ENCODE measurements around the gene PARVA.

PARVA gene

DNA sequence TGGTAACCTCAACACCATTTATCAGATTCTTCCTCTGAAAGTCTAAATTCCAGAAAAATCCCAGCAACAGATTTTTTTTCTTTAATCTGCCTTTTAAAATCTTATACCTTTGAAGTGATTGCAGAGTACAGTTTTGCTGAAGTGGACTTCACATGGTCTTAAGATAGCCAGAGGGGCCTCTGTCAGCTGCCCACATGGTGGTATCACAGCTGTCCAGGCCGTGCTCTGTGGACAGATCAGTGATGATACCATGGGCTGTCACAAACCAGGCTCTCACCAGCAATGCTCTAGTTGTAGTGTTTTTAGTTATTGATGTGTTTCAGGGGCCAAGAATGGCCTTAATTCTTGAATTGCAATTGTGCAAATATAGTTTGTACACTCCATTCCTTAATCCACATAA, 44.0 kb downstream of the PARVA start:
- TF ChIP-seq ESRRG (CRISPR knock-in tag; IDR thresholded peaks at IDR 0.05), result no peak
- no peak for TF ChIP-seq OSR1 (CRISPR knock-in tag; IDR thresholded peaks at IDR 0.05)
- TF ChIP-seq, protein P1, sequence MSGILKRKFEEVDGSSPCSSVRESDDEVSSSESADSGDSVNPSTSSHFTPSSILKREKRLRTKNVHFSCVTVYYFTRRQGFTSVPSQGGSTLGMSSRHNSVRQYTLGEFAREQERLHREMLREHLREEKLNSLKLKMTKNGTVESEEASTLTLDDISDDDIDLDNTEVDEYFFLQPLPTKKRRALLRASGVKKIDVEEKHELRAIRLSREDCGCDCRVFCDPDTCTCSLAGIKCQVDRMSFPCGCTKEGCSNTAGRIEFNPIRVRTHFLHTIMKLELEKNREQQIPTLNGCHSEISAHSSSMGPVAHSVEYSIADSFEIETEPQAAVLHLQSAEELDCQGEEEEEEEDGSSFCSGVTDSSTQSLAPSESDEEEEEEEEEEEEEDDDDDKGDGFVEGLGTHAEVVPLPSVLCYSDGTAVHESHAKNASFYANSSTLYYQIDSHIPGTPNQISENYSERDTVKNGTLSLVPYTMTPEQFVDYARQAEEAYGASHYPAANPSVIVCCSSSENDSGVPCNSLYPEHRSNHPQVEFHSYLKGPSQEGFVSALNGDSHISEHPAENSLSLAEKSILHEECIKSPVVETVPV (CRISPR knock-in tag; IDR thresholded peaks at IDR 0.05), result no peak
- TF ChIP-seq ZNF565 (CRISPR knock-in tag; conservative IDR thresholded peaks at IDR 0.05; ENCODE audit: low read depth), result no peak
- TF ChIP-seq ISL1 (CRISPR knock-in tag; IDR thresholded peaks at IDR 0.05), result no peak
- TF ChIP-seq ZNF8 (CRISPR knock-in tag; IDR thresholded peaks at IDR 0.05), result no peak
- TF ChIP-seq, protein P2, sequence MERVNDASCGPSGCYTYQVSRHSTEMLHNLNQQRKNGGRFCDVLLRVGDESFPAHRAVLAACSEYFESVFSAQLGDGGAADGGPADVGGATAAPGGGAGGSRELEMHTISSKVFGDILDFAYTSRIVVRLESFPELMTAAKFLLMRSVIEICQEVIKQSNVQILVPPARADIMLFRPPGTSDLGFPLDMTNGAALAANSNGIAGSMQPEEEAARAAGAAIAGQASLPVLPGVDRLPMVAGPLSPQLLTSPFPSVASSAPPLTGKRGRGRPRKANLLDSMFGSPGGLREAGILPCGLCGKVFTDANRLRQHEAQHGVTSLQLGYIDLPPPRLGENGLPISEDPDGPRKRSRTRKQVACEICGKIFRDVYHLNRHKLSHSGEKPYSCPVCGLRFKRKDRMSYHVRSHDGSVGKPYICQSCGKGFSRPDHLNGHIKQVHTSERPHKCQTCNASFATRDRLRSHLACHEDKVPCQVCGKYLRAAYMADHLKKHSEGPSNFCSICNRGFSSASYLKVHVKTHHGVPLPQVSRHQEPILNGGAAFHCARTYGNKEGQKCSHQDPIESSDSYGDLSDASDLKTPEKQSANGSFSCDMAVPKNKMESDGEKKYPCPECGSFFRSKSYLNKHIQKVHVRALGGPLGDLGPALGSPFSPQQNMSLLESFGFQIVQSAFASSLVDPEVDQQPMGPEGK (CRISPR knock-in tag; IDR thresholded peaks at IDR 0.05; ENCODE audit: borderline replicate concordance), result no peak
- no peak for TF ChIP-seq ZC3H10 (CRISPR knock-in tag; IDR thresholded peaks at IDR 0.05)
- no peak for TF ChIP-seq BACH2 (CRISPR knock-in tag; IDR thresholded peaks at IDR 0.05; ENCODE audit: borderline replicate concordance)
- TF ChIP-seq ARNTL (CRISPR knock-in tag; IDR thresholded peaks at IDR 0.05; ENCODE audit: borderline replicate concordance, low read depth), result no peak
- ATAC-seq, result no peak

DNA sequence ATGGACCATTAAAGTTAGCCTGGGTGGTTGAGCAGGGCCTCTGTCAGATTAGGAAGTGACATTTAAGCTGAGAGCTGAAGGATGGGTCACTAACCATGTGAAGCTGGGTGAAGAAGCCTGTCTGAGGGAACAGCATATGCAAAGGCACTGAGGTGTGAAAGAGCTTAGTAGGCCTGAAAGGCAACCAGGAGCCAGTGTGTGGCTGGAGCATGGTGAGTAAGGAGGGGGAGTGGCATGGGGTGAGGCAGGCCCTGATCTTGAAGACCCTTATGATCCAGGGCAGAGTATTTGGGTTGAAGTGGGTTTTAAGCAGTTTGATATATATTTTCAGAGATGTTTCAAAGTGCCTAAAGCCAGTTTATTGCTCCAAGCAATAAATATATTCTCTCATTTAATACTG, 48.8 kb downstream of the PARVA start:
- no peak for ATAC-seq

More for the DNA sequence above, 48.8 kb downstream of the PARVA start:
- TF ChIP-seq GLIS3 (CRISPR knock-in tag; IDR thresholded peaks at IDR 0.05), result no peak
- TF ChIP-seq RARB (CRISPR knock-in tag; IDR thresholded peaks at IDR 0.05), result no peak
- TF ChIP-seq BACH2 (CRISPR knock-in tag; IDR thresholded peaks at IDR 0.05; ENCODE audit: borderline replicate concordance), result no peak
- TF ChIP-seq ZFP30 (CRISPR knock-in tag; IDR thresholded peaks at IDR 0.05), result no peak
- TF ChIP-seq ISL1 (CRISPR knock-in tag; IDR thresholded peaks at IDR 0.05), result no peak
- TF ChIP-seq, protein P1 (CRISPR knock-in tag; IDR thresholded peaks at IDR 0.05), result no peak
- no peak for TF ChIP-seq ARNTL (CRISPR knock-in tag; IDR thresholded peaks at IDR 0.05; ENCODE audit: borderline replicate concordance, low read depth)
- TF ChIP-seq PPARA (CRISPR knock-in tag; IDR thresholded peaks at IDR 0.05; ENCODE audit: borderline replicate concordance), result no peak
- no peak for TF ChIP-seq TOX (CRISPR knock-in tag; IDR thresholded peaks at IDR 0.05; ENCODE audit: borderline replicate concordance)
- TF ChIP-seq, protein P3, sequence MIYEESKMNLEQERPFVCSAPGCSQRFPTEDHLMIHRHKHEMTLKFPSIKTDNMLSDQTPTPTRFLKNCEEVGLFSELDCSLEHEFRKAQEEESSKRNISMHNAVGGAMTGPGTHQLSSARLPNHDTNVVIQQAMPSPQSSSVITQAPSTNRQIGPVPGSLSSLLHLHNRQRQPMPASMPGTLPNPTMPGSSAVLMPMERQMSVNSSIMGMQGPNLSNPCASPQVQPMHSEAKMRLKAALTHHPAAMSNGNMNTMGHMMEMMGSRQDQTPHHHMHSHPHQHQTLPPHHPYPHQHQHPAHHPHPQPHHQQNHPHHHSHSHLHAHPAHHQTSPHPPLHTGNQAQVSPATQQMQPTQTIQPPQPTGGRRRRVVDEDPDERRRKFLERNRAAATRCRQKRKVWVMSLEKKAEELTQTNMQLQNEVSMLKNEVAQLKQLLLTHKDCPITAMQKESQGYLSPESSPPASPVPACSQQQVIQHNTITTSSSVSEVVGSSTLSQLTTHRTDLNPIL (CRISPR knock-in tag; IDR thresholded peaks at IDR 0.05; ENCODE audit: low read depth), result no peak
- TF ChIP-seq ZNF565 (CRISPR knock-in tag; conservative IDR thresholded peaks at IDR 0.05; ENCODE audit: low read depth), result no peak
- TF ChIP-seq, protein P4, sequence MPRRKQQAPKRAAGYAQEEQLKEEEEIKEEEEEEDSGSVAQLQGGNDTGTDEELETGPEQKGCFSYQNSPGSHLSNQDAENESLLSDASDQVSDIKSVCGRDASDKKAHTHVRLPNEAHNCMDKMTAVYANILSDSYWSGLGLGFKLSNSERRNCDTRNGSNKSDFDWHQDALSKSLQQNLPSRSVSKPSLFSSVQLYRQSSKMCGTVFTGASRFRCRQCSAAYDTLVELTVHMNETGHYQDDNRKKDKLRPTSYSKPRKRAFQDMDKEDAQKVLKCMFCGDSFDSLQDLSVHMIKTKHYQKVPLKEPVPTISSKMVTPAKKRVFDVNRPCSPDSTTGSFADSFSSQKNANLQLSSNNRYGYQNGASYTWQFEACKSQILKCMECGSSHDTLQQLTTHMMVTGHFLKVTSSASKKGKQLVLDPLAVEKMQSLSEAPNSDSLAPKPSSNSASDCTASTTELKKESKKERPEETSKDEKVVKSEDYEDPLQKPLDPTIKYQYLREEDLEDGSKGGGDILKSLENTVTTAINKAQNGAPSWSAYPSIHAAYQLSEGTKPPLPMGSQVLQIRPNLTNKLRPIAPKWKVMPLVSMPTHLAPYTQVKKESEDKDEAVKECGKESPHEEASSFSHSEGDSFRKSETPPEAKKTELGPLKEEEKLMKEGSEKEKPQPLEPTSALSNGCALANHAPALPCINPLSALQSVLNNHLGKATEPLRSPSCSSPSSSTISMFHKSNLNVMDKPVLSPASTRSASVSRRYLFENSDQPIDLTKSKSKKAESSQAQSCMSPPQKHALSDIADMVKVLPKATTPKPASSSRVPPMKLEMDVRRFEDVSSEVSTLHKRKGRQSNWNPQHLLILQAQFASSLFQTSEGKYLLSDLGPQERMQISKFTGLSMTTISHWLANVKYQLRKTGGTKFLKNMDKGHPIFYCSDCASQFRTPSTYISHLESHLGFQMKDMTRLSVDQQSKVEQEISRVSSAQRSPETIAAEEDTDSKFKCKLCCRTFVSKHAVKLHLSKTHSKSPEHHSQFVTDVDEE (CRISPR knock-in tag; IDR thresholded peaks at IDR 0.05), result no peak
- no peak for TF ChIP-seq SNAI2 (CRISPR knock-in tag; IDR thresholded peaks at IDR 0.05)
- TF ChIP-seq OSR1 (CRISPR knock-in tag; IDR thresholded peaks at IDR 0.05), result no peak
- TF ChIP-seq, protein P5, sequence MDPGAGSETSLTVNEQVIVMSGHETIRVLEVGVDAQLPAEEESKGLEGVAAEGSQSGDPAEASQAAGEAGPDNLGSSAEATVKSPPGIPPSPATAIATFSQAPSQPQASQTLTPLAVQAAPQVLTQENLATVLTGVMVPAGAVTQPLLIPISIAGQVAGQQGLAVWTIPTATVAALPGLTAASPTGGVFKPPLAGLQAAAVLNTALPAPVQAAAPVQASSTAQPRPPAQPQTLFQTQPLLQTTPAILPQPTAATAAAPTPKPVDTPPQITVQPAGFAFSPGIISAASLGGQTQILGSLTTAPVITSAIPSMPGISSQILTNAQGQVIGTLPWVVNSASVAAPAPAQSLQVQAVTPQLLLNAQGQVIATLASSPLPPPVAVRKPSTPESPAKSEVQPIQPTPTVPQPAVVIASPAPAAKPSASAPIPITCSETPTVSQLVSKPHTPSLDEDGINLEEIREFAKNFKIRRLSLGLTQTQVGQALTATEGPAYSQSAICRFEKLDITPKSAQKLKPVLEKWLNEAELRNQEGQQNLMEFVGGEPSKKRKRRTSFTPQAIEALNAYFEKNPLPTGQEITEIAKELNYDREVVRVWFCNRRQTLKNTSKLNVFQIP (CRISPR knock-in tag; IDR thresholded peaks at IDR 0.05; ENCODE audit: borderline replicate concordance, low read depth), result no peak
- no peak for TF ChIP-seq TCF4 (CRISPR knock-in tag; IDR thresholded peaks at IDR 0.05; ENCODE audit: borderline replicate concordance)
- TF ChIP-seq CSDC2 (CRISPR knock-in tag; IDR thresholded peaks at IDR 0.05), result no peak
- no peak for TF ChIP-seq ZC3H10 (CRISPR knock-in tag; IDR thresholded peaks at IDR 0.05)
- TF ChIP-seq ZNF70 (CRISPR knock-in tag; IDR thresholded peaks at IDR 0.05), result no peak
